Nephron progenitor cell (in vitro differentiated cells): ENCODE measurements around the gene NPAS3.
A peak's percentile ranks its signal among the peaks of the same experiment; 100 is the strongest.

ENCODE experiments used
- DNase-seq: peaks from one replicate; pipeline ENCODE4 v3.0.0; 2021
- H3K27ac Mint-ChIP-seq: 2 replicates; pipeline ENCODE4 v1.8.0; 2021; ENCODE audit warnings: mild to moderate bottlenecking, moderate library complexity, mixed read lengths
- H3K27me3 Mint-ChIP-seq: 2 replicates; pipeline ENCODE4 v1.8.0; 2021; ENCODE audit warnings: mild to moderate bottlenecking, low read depth, mixed read lengths; ENCODE audit not compliant: poor library complexity
- H3K36me3 Mint-ChIP-seq: 2 replicates; pipeline ENCODE4 v1.8.0; 2021; ENCODE audit warnings: low read depth, mixed read lengths
- H3K4me1 Mint-ChIP-seq: 2 replicates; pipeline ENCODE4 v1.8.0; 2021; ENCODE audit warnings: mixed read lengths
- H3K4me3 Mint-ChIP-seq: 2 replicates; pipeline ENCODE4 v1.8.0; 2021; ENCODE audit warnings: mild to moderate bottlenecking, moderate library complexity, mixed read lengths
- H3K9me3 Mint-ChIP-seq: 2 replicates; pipeline ENCODE4 v1.8.0; 2021; ENCODE audit warnings: mild to moderate bottlenecking, moderate library complexity, mixed read lengths
- CTCF ChIP-seq: fragments of 200-600 bp; sonication (generic); IDR thresholded peaks from 2 replicates; pipeline ENCODE4 v1.5.0; 2021; ENCODE audit warnings: antibody characterized with exemption

The NPAS3 gene

GRCh38 chr14:33194551-33194950, 255.9 kb downstream of the NPAS3 start:
- no peaks in the 10 kb centered on the region for H3K27me3 Mint-ChIP-seq
- no peak overlapping the region for H3K27ac Mint-ChIP-seq
- H3K36me3 Mint-ChIP-seq, result no peaks in the 10 kb centered on the region
- TF ChIP-seq CTCF, result no peak
- H3K4me3 Mint-ChIP-seq, result no peak overlapping the region
- no peaks in the 10 kb centered on the region for H3K4me1 Mint-ChIP-seq
- H3K9me3 Mint-ChIP-seq, result peaks cover 10% of the 10 kb centered on the region
- DNase-seq, result no peak

GRCh38 chr14:33198684-33199083, 260.0 kb downstream of the NPAS3 start:
- no peak overlapping the region for H3K4me3 Mint-ChIP-seq
- peaks cover 13% of the 10 kb centered on the region for H3K9me3 Mint-ChIP-seq
- no peak overlapping the region for H3K27ac Mint-ChIP-seq
- no peak for TF ChIP-seq CTCF
- DNase-seq, result no peak
- H3K4me1 Mint-ChIP-seq, result no peaks in the 10 kb centered on the region
- H3K36me3 Mint-ChIP-seq, result no peaks in the 10 kb centered on the region
- no peaks in the 10 kb centered on the region for H3K27me3 Mint-ChIP-seq

- Mint-ChIP-seq H3K27ac (no peak overlapping the region), H3K4me3 (no peak overlapping the region)
These were observed 262.4 kb downstream of the NPAS3 start for GRCh38 chr14:33201116-33201515.

GRCh38 chr14:33206981-33207380, 268.3 kb downstream of the NPAS3 start:
- H3K36me3 Mint-ChIP-seq, result no peaks in the 10 kb centered on the region
- H3K4me3 Mint-ChIP-seq, result no peak overlapping the region
- H3K9me3 Mint-ChIP-seq, result no peaks in the 10 kb centered on the region
- DNase-seq, result no peak
- TF ChIP-seq CTCF, result no peak
- H3K27ac Mint-ChIP-seq, result no peak overlapping the region
- no peaks in the 10 kb centered on the region for H3K4me1 Mint-ChIP-seq
- no peaks in the 10 kb centered on the region for H3K27me3 Mint-ChIP-seq

More at GRCh38 chr14:33201116-33201515, 262.4 kb downstream of the NPAS3 start:
- Mint-ChIP-seq H3K36me3 (no peaks in the 10 kb centered on the region), H3K9me3 (peaks cover 13% of the 10 kb centered on the region), H3K4me1 (no peaks in the 10 kb centered on the region), H3K27me3 (no peaks in the 10 kb centered on the region)
- DNase-seq, result no peak
- no peak for TF ChIP-seq CTCF

- H3K27ac Mint-ChIP-seq, result no peak overlapping the region
- DNase-seq, result no peak
- no peaks in the 10 kb centered on the region for H3K27me3 Mint-ChIP-seq
- no peaks in the 10 kb centered on the region for H3K36me3 Mint-ChIP-seq
- TF ChIP-seq CTCF, result no peak
- H3K9me3 Mint-ChIP-seq, result no peaks in the 10 kb centered on the region
- no peak overlapping the region for H3K4me3 Mint-ChIP-seq
- H3K4me1 Mint-ChIP-seq, result no peaks in the 10 kb centered on the region
These were observed 268.9 kb downstream of the NPAS3 start for GRCh38 chr14:33207467-33208017.

GRCh38 chr14:33210311-33210710, 271.6 kb downstream of the NPAS3 start:
- DNase-seq, result peak; percentile 71
- no peak for TF ChIP-seq CTCF
- Mint-ChIP-seq H3K27me3 (peaks cover 6% of the 10 kb centered on the region), H3K27ac (no peak overlapping the region), H3K4me1 (no peaks in the 10 kb centered on the region), H3K9me3 (no peaks in the 10 kb centered on the region), H3K36me3 (no peaks in the 10 kb centered on the region), H3K4me3 (no peak overlapping the region)
